Bronchus fibroblast of lung (primary cell): ENCODE data around the gene IL17REL. TPM values are rescaled to one million over a fixed set of nuclear protein-coding genes. Genes with fewer than 3 reads are reported as not detected.

Source experiments
- total RNA-seq: library from RNA; depleted of rRNA; stranded (reverse); fragments of >200 nt; gene quantifications from 2 replicates; pipeline ENCODE4 v1.2.3, GENCODE V29; 2015

The IL17REL gene
- total RNA-seq, result not detected in 2 replicates

GRCh38 chr22:50012211-50013181, at the start of gene IL17REL:
TSS of gene IL17REL (minus strand) at chr22:50012765. CDS start at chr22:50012646, 119 bp downstream.

GRCh38 chr22:50058061-50058905, 45.7 kb upstream of the IL17REL start, which contains the start of gene TTLL8:
TSS of gene TTLL8 (minus strand) at chr22:50058298.

GRCh38 chr22:49960159-49961004, 52.2 kb downstream of the IL17REL start, which contains the start of gene PIM3:
TSS of gene PIM3 (plus strand) at chr22:49960772. CDS start at chr22:49960948, 176 bp downstream.

Other genes starting within 250 kb of the IL17REL start
- gene BRD1, start 184.9 kb downstream of the IL17REL start, total RNA-seq, result 18.7 and 21.9 TPM in 2 replicates
- 11.3 and 11.4 TPM in 2 replicates for gene ZBED4, start 158.9 kb downstream of the IL17REL start, total RNA-seq
- gene ALG12, start 94.3 kb downstream of the IL17REL start, total RNA-seq, result 14.3 and 18.8 TPM in 2 replicates
- gene CRELD2, start 94.1 kb downstream of the IL17REL start, total RNA-seq, result 44.4 and 44.7 TPM in 2 replicates
- 38.2 and 39.8 TPM in 2 replicates for gene PIM3, start 52.0 kb downstream of the IL17REL start, total RNA-seq
- gene TTLL8, start 45.5 kb upstream of the IL17REL start, total RNA-seq, result not detected in 2 replicates
- not detected in 2 replicates for gene MLC1, start 72.7 kb upstream of the IL17REL start, total RNA-seq
- gene MOV10L1, start 77.2 kb upstream of the IL17REL start, total RNA-seq, result 0.67 and 1.6 TPM in 2 replicates
- gene PANX2, start 158.0 kb upstream of the IL17REL start, total RNA-seq, result 0.17 and 0.45 TPM in 2 replicates
- gene TRABD, start 173.1 kb upstream of the IL17REL start, total RNA-seq, result 35.8 and 37.5 TPM in 2 replicates
- gene SELENOO, start 188.2 kb upstream of the IL17REL start, total RNA-seq, result 22.7 and 24.9 TPM in 2 replicates
- 18.1 and 22.0 TPM in 2 replicates for gene TUBGCP6, start 232.3 kb upstream of the IL17REL start, total RNA-seq
- gene HDAC10, start 238.5 kb upstream of the IL17REL start, total RNA-seq, result 12.8 and 18.5 TPM in 2 replicates
- 32.1 and 32.3 TPM in 2 replicates for gene MAPK12, start 248.9 kb upstream of the IL17REL start, total RNA-seq